NCI-H1092 (cell line): ENCODE data around the gene GRIA4.
"Not testable (repeated sequence)": the region's sequence is repeated elsewhere in the genome, so short reads cannot be mapped to it uniquely, and the experiment has no call there.

Experiments
- DNase-seq: peaks from one replicate; lab custom pipeline; 2025; lab: John Stamatoyannopoulos, UW

The GRIA4 gene

DNA sequence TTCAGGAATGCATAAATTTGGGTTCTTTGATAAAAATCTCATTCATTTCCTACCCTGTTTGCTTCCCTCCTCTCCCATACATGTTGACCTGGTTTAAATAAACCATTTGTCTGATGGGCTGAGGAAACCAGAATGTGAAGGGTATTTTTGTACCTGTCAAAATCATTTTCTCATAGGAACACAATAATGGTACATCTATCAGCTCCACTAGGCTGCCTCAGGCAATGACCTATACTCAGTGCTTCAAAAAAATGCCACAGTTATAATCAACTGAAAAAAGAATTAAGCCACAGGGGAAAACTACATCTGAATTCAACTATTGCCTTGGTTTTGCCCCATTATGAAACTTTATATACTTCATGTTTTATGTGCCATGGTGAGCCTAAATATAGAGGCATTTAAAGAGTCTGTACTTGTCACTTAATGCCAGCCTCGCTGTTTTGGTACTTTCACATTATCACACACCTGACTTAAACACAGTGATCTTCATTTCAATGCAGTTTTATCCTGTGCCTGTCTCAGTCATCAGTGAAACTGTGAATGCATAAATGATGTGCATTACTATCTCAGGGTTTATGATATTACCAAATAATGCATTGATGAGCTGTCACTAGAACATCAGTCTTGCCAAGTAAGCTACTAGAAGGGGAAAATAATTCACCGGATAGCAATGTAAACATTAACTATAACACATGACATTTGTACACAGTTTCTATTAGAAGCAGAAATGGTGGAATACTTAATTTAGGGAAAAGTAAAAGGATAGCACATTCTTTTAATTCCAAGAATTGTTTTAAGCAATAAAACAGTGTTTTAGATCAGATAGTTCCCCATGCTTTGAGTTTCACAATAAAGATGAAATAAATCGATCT is 319.4 kb downstream of the GRIA4 start:
- no peak for DNase-seq

DNA sequence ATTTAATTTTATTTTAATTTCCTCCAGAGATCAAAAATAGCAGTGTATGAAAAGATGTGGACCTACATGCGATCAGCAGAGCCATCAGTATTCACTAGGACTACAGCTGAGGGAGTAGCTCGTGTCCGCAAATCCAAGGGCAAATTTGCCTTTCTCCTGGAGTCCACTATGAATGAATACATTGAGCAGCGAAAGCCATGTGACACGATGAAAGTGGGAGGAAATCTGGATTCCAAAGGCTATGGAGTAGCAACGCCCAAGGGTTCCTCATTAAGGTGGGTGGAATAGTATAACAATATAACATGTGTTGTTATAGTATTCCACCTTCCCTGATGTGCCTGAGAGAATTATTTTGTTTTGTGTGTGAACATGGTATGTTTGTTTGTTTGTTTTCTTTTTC is 323.8 kb downstream of the GRIA4 start:
- no peak for DNase-seq

DNA sequence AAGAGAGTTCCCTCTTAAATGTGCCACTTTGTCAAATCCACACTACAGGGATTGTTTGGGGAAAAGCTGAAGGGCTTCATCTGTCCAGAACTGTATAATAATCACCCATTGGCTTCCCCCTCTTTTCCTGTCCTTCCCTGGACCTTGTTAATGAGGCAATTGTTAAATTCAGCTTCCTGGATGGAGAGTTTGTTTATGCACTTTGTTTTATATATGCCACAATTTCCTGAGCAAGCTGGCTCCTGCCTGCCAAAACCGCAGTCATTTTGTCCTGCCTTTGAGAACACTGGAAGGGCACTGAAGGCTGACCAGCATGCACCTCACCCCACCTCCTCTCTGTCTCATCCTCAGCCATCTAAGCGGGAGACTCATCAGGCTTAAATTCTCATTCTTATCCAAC is 325.9 kb downstream of the GRIA4 start:
- DNase-seq: no peak

DNA sequence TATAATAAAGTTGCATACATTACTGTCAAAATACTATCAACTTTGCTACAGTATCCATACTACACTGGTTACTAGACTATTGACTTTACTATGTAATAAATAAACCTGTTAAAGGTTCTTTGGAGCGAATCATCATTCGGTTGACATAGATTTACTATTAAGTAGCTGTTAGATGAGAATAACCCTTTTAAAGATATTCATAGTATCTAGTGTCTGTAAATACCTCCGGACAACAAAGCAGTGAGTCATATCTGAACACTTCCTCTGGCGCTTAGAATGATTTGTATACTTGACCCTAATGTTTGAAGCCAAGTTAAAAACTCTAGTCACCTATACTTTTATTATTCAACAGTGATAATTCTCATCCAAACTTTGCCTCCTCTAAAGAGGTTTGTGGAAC is 327.5 kb downstream of the GRIA4 start:
- DNase-seq: no peak

DNA sequence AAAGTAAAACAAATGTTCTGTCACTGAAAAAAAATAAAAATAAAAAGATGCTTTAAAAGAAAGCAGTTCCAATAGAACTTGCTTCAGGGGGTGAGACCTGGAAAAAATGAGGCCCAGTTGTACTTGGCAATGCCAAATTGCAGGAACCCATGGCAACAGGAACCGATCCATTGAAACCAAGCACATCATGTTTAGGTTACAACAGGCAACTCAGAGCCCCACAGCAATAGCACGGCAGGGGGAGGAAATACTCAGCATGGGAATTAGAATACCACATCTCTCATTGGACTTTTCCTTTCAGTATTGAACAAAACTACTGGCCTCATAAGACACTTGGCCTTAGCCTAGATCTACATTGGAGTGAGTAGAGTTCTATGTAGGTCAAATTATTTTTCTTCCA is 327.9 kb downstream of the GRIA4 start:
- DNase-seq: no peak

DNA sequence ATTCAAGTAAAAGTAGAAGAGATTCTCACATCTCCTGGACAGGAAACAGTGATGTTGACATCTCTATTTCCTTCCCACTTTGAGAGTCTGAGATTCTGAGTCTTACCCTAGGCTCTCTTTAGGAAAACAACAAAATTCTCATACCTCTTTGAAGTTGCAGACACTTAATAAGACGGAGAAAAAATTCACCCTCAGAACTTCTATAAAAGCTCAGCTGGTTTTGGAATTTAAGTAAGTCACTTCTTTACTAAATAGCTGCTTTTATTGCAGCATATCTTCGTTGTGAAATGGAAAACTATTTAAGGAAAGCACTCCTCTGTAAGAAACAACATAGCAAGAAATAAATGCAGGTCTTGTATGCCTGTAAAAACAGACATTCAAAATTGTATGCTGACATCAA is 333.0 kb downstream of the GRIA4 start:
- no peak for DNase-seq

DNA sequence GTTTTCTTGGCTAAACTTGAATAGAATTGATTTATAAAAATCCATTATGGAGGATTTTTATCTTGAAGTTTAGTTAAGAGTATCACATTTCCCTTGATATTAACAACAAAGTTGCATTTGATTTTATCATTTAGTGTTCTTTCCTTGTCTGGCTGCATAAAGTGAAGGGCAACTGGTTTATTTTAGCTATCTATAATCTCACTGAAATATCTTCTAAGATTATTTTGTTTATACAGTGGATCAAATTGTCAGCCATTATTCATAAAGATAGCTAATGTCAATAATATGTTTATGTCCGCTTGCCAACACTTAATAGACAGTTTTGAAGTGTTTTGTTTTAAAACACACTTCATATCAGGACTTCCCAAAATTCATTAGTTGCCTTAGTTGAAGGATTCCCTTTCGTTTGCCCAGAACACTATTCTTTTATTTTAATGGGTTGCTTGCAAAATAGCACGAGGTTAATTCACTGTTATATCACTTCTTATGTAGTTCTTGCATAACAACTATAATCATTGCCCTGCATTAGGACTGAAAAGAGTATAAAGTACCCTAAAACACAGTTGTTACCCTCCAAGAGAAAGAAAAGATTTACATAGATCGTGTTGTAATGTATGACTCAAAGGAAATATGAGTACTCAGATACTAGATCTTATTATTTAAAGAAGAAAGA is 339.2 kb downstream of the GRIA4 start:
- no peak for DNase-seq

DNA sequence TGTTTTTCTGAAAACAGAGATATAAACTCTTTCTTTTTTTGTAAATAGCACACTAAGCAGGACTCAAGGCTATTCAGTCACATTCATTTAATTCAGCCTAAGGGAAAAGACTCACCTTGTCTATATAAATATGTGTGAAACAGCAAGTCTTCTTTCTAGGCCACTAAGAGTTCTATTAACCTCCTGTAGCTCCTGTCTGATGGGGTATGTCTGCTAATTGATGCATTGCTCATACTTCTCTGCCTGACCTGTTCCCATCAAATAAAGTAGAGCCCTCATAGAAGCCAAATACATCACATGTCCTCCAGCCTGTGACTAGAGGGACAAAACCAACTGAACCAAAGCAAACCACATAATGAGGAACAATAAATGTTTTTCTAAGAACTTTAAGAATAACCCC is 344.0 kb downstream of the GRIA4 start:
- no peak for DNase-seq

DNA sequence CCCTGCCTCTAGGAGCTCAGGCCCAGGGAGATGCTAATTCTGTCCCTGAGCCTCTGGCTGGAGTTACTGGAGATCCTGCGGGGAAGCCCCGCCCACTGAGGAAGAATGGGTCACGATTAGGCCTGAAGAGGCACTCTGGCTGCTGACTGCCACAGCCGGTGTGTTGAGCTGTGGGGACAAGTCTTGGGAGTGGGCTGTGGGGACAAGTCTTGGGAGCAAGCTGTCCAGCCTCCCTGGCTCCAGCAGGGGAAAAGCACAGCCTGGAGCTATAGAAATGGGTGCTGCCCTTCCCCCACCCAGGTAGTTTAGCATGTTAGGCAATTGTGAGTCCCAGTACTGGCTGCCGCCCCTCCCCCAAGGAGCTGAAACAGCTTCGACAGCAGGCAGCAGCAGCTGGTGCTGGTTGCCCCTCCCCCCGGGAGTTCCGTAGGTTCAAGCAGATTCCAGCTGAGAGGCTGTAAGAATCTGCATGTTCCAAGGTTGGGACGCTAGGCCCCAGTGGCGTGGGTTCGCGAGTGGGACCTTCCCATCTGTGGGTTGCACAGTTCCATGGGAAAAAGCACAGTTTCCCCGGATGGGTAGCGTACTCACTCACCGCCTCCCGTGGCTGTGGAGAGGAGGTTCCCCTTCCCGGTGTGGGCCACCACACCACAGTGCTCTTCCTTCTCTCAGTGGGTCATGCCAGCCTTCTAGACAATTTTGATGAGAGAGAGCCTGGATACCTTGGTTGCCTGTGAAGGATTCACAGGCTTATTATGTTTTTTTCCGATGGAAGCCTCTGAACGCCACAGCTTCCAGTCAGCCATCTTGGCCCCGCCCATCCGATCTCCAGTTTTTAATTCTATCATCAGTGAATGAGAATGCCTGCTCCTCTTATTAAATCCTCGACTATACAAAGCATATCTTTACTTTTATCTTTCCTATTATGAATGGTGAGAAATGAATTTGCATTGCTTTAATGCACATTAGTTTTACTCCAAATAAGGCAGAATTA is 350.7 kb downstream of the GRIA4 start:
- DNase-seq: peak; percentile 51

DNA sequence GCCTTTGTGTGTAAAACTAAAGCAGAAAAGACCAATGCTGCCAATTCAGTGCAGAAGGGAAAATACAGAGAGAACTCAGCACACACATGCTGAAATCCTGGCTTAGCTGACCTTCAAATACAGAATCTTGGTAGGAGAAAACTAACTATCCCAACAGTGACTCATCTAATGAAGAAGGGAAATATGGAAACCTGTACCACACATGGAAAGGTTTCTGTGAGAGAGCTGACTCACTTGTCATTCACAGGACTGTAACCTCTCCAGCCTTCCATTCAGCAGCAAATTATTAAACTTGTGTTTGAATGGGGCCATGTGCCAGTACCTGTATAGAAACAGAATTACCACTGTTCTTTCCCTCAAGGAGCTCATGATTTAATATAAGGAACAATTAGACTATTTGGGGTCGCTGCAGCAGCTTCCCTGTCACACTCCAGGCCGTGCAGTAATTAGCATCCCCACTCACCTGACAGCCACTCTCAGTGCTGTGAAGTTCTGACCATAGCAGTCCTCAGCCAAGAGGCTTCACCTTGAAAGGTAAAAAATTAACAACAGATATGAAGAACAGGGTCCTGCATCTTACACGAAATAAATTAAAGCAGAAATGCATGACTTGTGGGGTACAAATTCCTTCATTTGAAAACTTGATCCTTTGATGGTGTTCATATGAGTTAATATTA is 358.3 kb downstream of the GRIA4 start:
- no peak for DNase-seq

DNA sequence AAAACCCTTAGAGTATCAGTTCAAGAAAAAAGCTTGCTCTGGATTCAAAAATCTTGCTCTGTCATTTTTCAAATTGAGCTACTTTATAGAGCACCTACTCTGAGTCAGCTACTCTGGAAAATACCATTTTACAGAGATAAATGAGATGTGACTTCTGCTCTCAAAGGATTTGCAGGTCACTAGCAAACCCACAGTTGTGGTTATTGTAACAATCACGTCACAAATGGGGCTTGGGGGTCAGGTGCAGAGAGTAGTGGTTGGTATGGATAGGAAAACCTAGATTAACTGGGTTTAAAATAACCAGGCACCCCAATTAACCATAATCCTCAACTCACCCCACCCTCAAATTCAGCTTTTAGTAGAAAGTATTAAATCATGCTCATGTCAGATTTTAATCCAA is 359.9 kb downstream of the GRIA4 start:
- DNase-seq: no peak

DNA sequence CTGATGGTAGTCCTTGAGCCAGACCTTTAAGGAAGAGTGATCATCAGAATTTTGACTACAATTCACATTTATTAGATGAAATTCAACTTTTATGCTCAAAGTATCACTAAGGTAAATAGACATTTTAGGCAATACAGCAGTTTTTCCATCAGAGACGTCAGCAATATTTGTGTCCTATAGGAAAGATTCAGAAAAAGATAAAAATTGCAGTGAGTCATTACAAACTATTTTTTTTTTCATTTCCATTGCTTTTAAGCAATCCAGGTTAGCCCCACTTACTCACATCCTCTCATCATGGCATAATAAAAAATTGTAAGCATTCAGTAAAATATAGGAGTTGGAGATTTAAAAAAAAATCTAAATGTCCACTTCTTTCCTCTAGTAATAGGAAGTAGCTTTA is 365.3 kb downstream of the GRIA4 start:
- no peak for DNase-seq

DNA sequence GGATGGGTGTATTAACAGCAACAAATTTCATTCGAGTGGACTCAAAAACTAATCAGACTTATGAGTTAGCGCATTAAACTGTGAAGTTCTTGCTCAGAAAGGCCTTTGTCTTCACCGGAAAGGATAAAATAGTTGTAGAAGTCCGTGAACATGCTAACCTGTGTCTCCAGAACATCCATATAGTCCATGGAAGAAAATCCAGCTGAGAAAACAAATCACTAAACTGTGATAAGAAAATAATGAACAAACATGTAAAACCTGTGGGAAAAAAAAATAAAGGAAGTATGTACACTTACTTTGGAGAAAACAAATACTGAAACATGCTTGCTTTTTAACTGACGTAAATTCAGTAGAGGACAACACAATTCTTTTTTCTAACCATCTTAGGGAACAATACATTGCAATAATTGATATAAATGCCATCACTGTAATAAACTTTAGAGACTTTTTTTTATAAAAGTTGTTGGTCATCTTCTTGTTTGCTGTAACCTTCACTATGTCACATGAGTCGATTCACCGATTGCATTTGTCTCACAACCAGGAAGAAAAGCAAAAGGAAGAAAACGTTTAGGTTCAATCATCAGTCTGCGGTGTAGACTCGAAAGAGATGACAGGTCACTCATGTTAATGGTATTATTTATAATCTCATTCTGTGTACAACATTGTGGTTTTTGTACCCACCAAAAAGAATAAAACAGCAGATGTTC is 370.3 kb downstream of the GRIA4 start:
- no peak for DNase-seq

DNA sequence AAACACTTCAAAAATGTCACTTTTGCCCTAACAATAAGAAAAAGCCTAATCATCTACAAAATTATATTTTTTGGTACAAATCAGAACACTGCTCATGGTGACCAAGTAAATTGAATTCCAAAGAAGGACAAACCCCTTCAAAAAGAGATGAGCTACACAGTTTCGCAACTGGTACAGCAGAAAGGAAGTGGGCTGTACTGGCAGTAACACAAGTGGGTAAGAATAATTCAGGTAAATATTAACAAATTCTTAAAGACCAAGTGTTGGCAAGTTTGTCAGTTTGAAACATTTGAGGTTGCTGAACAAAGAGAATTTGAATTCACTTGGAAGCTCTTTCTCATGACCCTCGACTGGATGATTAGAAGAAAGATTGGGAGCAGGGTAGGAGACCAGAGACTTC is 376.7 kb downstream of the GRIA4 start:
- no peak for DNase-seq

DNA sequence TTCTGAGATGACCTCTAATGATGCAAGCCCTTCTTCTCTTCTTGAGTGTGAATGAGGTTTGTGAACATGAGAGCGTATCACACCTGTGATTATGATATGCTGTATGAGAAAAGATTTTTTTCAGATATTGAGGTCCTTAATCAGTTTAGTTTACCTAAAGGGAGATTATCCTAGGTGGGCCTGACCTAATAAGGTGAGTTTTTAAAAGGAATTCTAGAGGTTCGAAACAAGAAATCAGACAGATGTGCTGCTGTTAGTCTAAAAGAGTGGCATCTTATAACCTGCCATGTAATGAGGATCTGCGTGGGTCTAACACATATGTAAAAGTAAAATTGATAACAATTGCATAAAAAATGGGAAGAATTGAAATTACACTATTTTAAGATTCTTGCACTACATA is 378.3 kb downstream of the GRIA4 start:
- DNase-seq: no peak

DNA sequence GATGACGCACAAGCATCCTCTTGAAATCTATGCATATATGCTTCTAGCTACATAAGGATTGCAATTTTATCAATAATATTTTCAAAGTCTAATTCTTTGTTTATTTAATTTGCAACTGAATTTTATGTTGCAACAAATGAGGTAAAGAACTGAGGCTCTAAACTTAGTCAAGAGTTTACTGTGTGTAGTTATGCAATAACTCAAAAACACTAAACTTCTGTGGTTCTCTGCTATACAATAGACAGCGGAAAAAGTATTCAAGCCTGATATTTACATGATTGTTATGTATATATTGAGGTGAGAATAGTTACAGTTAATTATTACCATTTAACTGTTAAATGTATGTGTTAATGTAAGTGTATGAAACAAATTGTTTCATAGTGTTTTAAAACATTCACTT is 379.3 kb downstream of the GRIA4 start:
- no peak for DNase-seq

DNA sequence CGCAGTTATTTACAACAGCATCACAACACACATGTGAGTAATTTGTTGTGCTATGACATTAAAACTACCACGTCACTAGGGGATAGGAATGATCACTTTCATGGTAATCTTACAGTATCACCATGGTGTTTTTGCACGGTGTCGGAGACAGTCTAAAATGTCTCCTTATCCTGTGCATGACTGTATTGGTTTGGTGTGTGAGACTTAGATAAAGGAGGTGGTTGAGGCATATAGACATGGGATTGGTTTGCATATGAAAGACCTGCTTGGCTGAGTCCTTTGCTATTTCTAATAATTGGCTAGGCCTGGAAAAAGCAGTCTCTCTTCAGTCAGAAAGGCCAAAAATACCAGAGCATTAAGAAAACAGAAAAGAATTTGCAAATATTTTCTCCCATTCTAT is 382.0 kb downstream of the GRIA4 start:
- DNase-seq: no peak

DNA sequence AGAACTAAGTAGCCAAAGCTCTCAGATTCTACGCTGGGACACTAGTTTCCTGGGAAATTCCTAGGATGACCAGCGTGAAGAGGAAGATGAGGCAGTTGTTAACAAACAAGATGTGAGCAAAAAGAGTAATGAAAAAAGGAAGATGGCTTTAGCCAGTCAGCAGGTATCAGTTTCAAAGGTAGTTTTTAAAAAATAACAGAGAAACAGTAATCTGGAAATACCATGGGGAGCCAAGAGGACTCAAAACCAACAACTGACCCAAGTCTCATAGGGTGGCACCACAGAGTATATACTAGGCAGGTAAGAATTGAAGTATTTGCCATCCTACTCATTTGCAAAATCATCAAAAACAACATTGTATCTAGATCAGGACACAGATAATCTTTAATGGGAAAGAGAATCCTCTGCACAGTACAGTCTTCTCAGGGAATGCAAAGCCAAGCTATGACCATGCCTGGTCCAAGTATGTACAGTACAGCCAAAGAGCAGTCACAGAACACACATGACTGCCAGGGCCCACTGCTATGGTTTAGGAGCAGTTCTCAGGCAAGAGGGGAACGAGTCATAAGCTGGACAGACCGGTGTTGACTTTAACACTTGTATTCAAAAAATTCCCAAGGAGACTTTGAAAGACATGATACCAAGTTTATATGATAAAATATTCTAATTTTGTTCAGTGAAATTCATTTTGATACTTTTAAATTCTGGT is 391.6 kb downstream of the GRIA4 start:
- DNase-seq: no peak

DNA sequence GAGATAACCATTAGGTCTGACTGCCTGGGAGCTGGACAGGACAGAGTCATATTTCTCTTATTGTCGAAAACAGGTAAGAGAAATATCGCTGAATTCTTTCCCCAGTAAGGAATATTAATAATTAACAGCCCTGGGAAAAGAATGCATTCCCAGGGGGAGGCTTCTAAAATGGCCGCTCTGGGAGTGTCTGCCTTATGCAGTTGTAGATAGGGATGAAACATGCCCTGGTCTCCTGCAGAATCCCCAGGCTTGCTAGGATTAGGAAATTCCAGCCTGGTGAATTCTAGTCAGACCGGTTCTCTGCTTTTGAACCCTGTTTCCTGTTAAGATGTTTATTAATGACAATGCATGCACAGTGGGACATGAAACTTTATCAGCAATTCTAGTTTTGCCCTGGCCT is 393.2 kb downstream of the GRIA4 start:
- not testable (repeated sequence) for DNase-seq

DNA sequence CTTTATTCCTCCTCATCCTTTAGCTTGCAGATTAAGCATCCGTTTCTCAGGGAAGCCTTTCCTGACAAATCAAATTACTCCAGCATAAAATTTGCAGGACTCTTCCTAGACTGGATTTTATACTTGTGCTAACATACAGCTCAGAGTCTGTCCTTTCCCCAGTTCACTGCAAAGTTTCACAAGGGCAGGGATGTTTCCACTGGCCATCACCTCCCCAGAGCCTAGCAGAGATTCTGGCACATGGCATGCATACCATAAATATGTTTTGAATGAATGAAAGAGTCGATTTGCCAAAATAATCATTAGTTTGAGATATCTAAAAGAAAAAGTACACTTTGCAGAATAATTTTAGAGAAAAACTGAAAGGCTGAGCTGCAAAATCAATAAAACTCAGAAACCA is 401.6 kb downstream of the GRIA4 start:
- DNase-seq: no peak

DNA sequence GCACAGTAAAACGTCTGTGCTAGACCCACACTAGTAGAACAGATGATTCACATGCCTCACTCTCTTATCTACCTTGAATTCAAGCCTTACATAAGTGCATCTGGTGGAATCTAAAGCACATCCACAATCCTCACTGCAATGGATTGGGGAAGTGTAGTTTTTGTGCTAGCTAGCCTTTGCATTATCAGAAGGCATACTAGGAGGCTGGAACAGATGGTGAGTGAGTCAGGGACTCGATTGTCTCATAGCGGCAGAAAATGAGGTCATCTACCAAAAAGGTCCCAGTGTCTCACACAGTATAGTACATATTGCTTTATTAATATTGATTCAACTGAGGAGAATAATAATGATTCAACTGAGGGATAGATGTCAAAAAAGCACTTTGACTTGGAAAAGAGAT is 402.9 kb downstream of the GRIA4 start:
- DNase-seq: no peak
